Left kidney (tissue), 2 donors: ENCODE data around the gene CAMSAP1. TPM values are rescaled to one million over a fixed set of nuclear protein-coding genes. Genes with fewer than 3 reads are reported as not detected.

Experiments
- DNase-seq: peaks from one replicate; pipeline ENCODE4 v3.0.0-alpha.2; 2013
- polyA plus RNA-seq: library from polyadenylated mRNA; unstranded; fragments of 120-200 nt; gene quantifications from one replicate; pipeline ENCODE4 v1.2.1, GENCODE V29; 2013; ENCODE audit not compliant: insufficient read length

The CAMSAP1 gene
- polyA plus RNA-seq, 1 donor: 27.5 TPM

- DNase-seq: no peak
Observed at GRCh38 chr9:135939351-135940265, 32.3 kb upstream of the CAMSAP1 start.

- no peak for DNase-seq
Observed at GRCh38 chr9:135937521-135938489, 30.5 kb upstream of the CAMSAP1 start.

- DNase-seq: no peak
Observed at GRCh38 chr9:135933114-135933513, 25.8 kb upstream of the CAMSAP1 start.

- DNase-seq: no peak
Observed at GRCh38 chr9:135932656-135933055, 25.3 kb upstream of the CAMSAP1 start.

GRCh38 chr9:135931349-135931820 is 24.0 kb upstream of the CAMSAP1 start:
- DNase-seq: no peak

- no peak for DNase-seq
Observed at GRCh38 chr9:135930446-135931345, 23.4 kb upstream of the CAMSAP1 start.

GRCh38 chr9:135929656-135930445 is 22.5 kb upstream of the CAMSAP1 start:
- no peak for DNase-seq

- DNase-seq: no peak
Observed at GRCh38 chr9:135928731-135929655, 21.6 kb upstream of the CAMSAP1 start.

- DNase-seq: no peak
Observed at GRCh38 chr9:135928074-135928730, 20.9 kb upstream of the CAMSAP1 start.

GRCh38 chr9:135927195-135928013 is 20.1 kb upstream of the CAMSAP1 start:
- no peak for DNase-seq

GRCh38 chr9:135926402-135927194 is 19.3 kb upstream of the CAMSAP1 start:
- DNase-seq: no peak

- DNase-seq: peak; percentile 48
Observed at GRCh38 chr9:135925496-135926133, 18.3 kb upstream of the CAMSAP1 start.

GRCh38 chr9:135924628-135925338 is 17.4 kb upstream of the CAMSAP1 start:
- no peak for DNase-seq

- DNase-seq: no peak
Observed at GRCh38 chr9:135923508-135923907, 16.2 kb upstream of the CAMSAP1 start.

GRCh38 chr9:135921749-135922310 is 14.5 kb upstream of the CAMSAP1 start:
- DNase-seq: no peak
